AG10803 (cell line): ENCODE measurements around the gene PTPRC.

Experiments
- DNase-seq: peaks from one replicate; pipeline ENCODE4 v3.0.0; 2010; ENCODE audit warnings: low read depth
- H3K4me3 ChIP-seq: 2 replicates; pipeline ENCODE4 v1.5.1; 2011; ENCODE audit warnings: mild to moderate bottlenecking, low read length, control low read depth
- CTCF ChIP-seq: conservative IDR thresholded peaks from 2 replicates; pipeline ENCODE4 v1.5.1; 2011; ENCODE audit warnings: mild to moderate bottlenecking, low read length, control low read depth, inconsistent platforms

Gene PTPRC

GRCh38 chr1:198651650-198652400 is 13.0 kb downstream of the PTPRC start:
- DNase-seq: no peak
- H3K4me3 ChIP-seq: no peak overlapping the region
- no peak for TF ChIP-seq CTCF

- H3K4me3 ChIP-seq: no peak overlapping the region
- DNase-seq: no peak
- no peak for TF ChIP-seq CTCF
Observed at GRCh38 chr1:198653808-198654413, 15.1 kb downstream of the PTPRC start.

- no peak overlapping the region for H3K4me3 ChIP-seq
- peak; percentile 89 for DNase-seq
- no peak for TF ChIP-seq CTCF
Observed at GRCh38 chr1:198655459-198656121, 16.8 kb downstream of the PTPRC start.

GRCh38 chr1:198656500-198656932 is 17.7 kb downstream of the PTPRC start:
- TF ChIP-seq CTCF: no peak
- H3K4me3 ChIP-seq: no peak overlapping the region

GRCh38 chr1:198657550-198658064 is 18.8 kb downstream of the PTPRC start:
- no peak overlapping the region for H3K4me3 ChIP-seq
- TF ChIP-seq CTCF: no peak
- DNase-seq: peak; percentile 100

More at GRCh38 chr1:198656500-198656932, 17.7 kb downstream of the PTPRC start:
- DNase-seq: no peak

- DNase-seq: no peak
- no peak for TF ChIP-seq CTCF
- no peak overlapping the region for H3K4me3 ChIP-seq
Observed at GRCh38 chr1:198660341-198661261, 21.8 kb downstream of the PTPRC start.
